Mesothelial cell of epicardium (in vitro differentiated cells): ENCODE results near the gene SPCS3. TPM values are rescaled to one million over a fixed set of nuclear protein-coding genes. Genes with fewer than 3 reads are reported as not detected.
A peak's percentile ranks its signal among the peaks of the same experiment; 100 is the strongest.

Experiments used
- DNase-seq, 2 experiments: peaks; one replicate each; pipeline ENCODE4 v3.0.0; 2021; ENCODE audit warnings: low spot score in 2 of 2; ENCODE audit not compliant: unreplicated experiment in 2 of 2
- H3K27ac Mint-ChIP-seq: 2 replicates; pipeline ENCODE4 v1.8.0; 2021; ENCODE audit warnings: mixed read lengths
- H3K27me3 Mint-ChIP-seq: 2 replicates; pipeline ENCODE4 v1.8.0; 2021; ENCODE audit warnings: low read depth, mixed read lengths
- H3K36me3 Mint-ChIP-seq: 2 replicates; pipeline ENCODE4 v1.8.0; 2021; ENCODE audit warnings: mixed read lengths
- H3K4me1 Mint-ChIP-seq: 2 replicates; pipeline ENCODE4 v1.8.0; 2021; ENCODE audit warnings: mixed read lengths
- H3K4me3 Mint-ChIP-seq: 2 replicates; pipeline ENCODE4 v1.8.0; 2021; ENCODE audit warnings: mild to moderate bottlenecking, moderate library complexity, mixed read lengths
- H3K9me3 Mint-ChIP-seq: 2 replicates; pipeline ENCODE4 v1.8.0; 2021; ENCODE audit warnings: mixed read lengths
- CTCF ChIP-seq: fragments of 200-600 bp; sonication (generic); IDR thresholded peaks from one replicate; pipeline ENCODE4 v1.5.0; 2021; ENCODE audit warnings: antibody characterized with exemption; ENCODE audit not compliant: unreplicated experiment
- total RNA-seq: library from RNA; stranded (reverse); gene quantifications from 3 replicates; pipeline ENCODE4 v1.2.1, GENCODE V29; 2021

The SPCS3 gene
- total RNA-seq, 1 donor from 2014 or later = 107 TPM

GRCh38 chr4:176313596-176314336, 6.0 kb upstream of the SPCS3 start:
- Mint-ChIP-seq H3K36me3 (no peaks in the 10 kb centered on the region), H3K4me3 (no peak overlapping the region)

GRCh38 chr4:176319151-176319703, 539 bp upstream of the SPCS3 start:
- peaks cover 25% of the 10 kb centered on the region for H3K4me1 Mint-ChIP-seq
- H3K36me3 Mint-ChIP-seq = no peaks in the 10 kb centered on the region
- DNase-seq = no peak

More at GRCh38 chr4:176313596-176314336, 6.0 kb upstream of the SPCS3 start:
- DNase-seq = no peak
- Mint-ChIP-seq H3K27ac (no peak overlapping the region), H3K4me1 (no peaks in the 10 kb centered on the region), H3K27me3 (peaks cover 2% of the 10 kb centered on the region), H3K9me3 (no peaks in the 10 kb centered on the region)
- TF ChIP-seq CTCF = no peak

GRCh38 chr4:176320340-176320975, 692 bp downstream of the SPCS3 start:
- DNase-seq = peak; percentile 58 to 81
- Mint-ChIP-seq H3K36me3 (no peaks in the 10 kb centered on the region), H3K27ac (peak overlapping the region; percentile 85), H3K4me1 (peaks cover 27% of the 10 kb centered on the region), H3K4me3 (peak overlapping the region; percentile 80), H3K9me3 (no peaks in the 10 kb centered on the region), H3K27me3 (no peaks in the 10 kb centered on the region)
- no peak for TF ChIP-seq CTCF

More at GRCh38 chr4:176319151-176319703, 539 bp upstream of the SPCS3 start:
- Mint-ChIP-seq H3K9me3 (no peaks in the 10 kb centered on the region), H3K4me3 (peak overlapping the region; percentile 80), H3K27me3 (no peaks in the 10 kb centered on the region), H3K27ac (peak overlapping the region; percentile 93)
- no peak for TF ChIP-seq CTCF

- Mint-ChIP-seq H3K27ac (peak overlapping the region; percentile 85), H3K9me3 (no peaks in the 10 kb centered on the region), H3K36me3 (no peaks in the 10 kb centered on the region), H3K27me3 (no peaks in the 10 kb centered on the region), H3K4me1 (peaks cover 27% of the 10 kb centered on the region), H3K4me3 (peak overlapping the region; percentile 80)
- no peak for DNase-seq
- TF ChIP-seq CTCF = no peak
Observed at GRCh38 chr4:176320976-176321361, 1.2 kb downstream of the SPCS3 start.

GRCh38 chr4:176321589-176321988, 1.8 kb downstream of the SPCS3 start:
- Mint-ChIP-seq H3K27ac (no peak overlapping the region), H3K4me1 (peaks cover 27% of the 10 kb centered on the region), H3K9me3 (no peaks in the 10 kb centered on the region), H3K36me3 (no peaks in the 10 kb centered on the region), H3K27me3 (no peaks in the 10 kb centered on the region), H3K4me3 (peak overlapping the region; percentile 80)
- no peak for TF ChIP-seq CTCF
- no peak for DNase-seq
